Mesothelial cell of epicardium (in vitro differentiated cells): ENCODE results near the gene FAM184B. TPM values are rescaled to one million over a fixed set of nuclear protein-coding genes. Genes with fewer than 3 reads are reported as not detected.
A peak's percentile ranks its signal among the peaks of the same experiment; 100 is the strongest.

Source experiments
- DNase-seq, 2 experiments: peaks; one replicate each; pipeline ENCODE4 v3.0.0; 2021; ENCODE audit warnings: low spot score in 2 of 2; ENCODE audit not compliant: unreplicated experiment in 2 of 2
- H3K27ac Mint-ChIP-seq: 2 replicates; pipeline ENCODE4 v1.8.0; 2021; ENCODE audit warnings: mixed read lengths
- H3K27me3 Mint-ChIP-seq: 2 replicates; pipeline ENCODE4 v1.8.0; 2021; ENCODE audit warnings: low read depth, mixed read lengths
- H3K36me3 Mint-ChIP-seq: 2 replicates; pipeline ENCODE4 v1.8.0; 2021; ENCODE audit warnings: mixed read lengths
- H3K4me1 Mint-ChIP-seq: 2 replicates; pipeline ENCODE4 v1.8.0; 2021; ENCODE audit warnings: mixed read lengths
- H3K4me3 Mint-ChIP-seq: 2 replicates; pipeline ENCODE4 v1.8.0; 2021; ENCODE audit warnings: mild to moderate bottlenecking, moderate library complexity, mixed read lengths
- H3K9me3 Mint-ChIP-seq: 2 replicates; pipeline ENCODE4 v1.8.0; 2021; ENCODE audit warnings: mixed read lengths
- CTCF ChIP-seq: fragments of 200-600 bp; sonication (generic); IDR thresholded peaks from one replicate; pipeline ENCODE4 v1.5.0; 2021; ENCODE audit warnings: antibody characterized with exemption; ENCODE audit not compliant: unreplicated experiment
- total RNA-seq: library from RNA; stranded (reverse); gene quantifications from 3 replicates; pipeline ENCODE4 v1.2.1, GENCODE V29; 2021

Gene FAM184B
- total RNA-seq, 1 donor from 2014 or later = 0.04 TPM

- Mint-ChIP-seq H3K4me3 (no peak overlapping the region), H3K27me3 (peaks cover 38% of the 10 kb centered on the region), H3K4me1 (no peaks in the 10 kb centered on the region), H3K9me3 (no peaks in the 10 kb centered on the region), H3K27ac (no peak overlapping the region), H3K36me3 (no peaks in the 10 kb centered on the region)
- TF ChIP-seq CTCF = no peak
- no peak for DNase-seq
Measured at GRCh38 chr4:17757621-17758020, 23.8 kb downstream of the FAM184B start.

- H3K36me3 Mint-ChIP-seq = no peaks in the 10 kb centered on the region
- no peak overlapping the region for H3K4me3 Mint-ChIP-seq
- no peak for TF ChIP-seq CTCF
- DNase-seq = no peak
- H3K27me3 Mint-ChIP-seq = peaks cover 28% of the 10 kb centered on the region
- H3K27ac Mint-ChIP-seq = no peak overlapping the region
- no peaks in the 10 kb centered on the region for H3K4me1 Mint-ChIP-seq
- no peaks in the 10 kb centered on the region for H3K9me3 Mint-ChIP-seq
Measured at GRCh38 chr4:17753646-17754045, 27.8 kb downstream of the FAM184B start.

- H3K27me3 Mint-ChIP-seq = no peaks in the 10 kb centered on the region
- no peak overlapping the region for H3K27ac Mint-ChIP-seq
- TF ChIP-seq CTCF = no peak
- H3K4me1 Mint-ChIP-seq = no peaks in the 10 kb centered on the region
- no peak overlapping the region for H3K4me3 Mint-ChIP-seq
- no peaks in the 10 kb centered on the region for H3K9me3 Mint-ChIP-seq
- no peaks in the 10 kb centered on the region for H3K36me3 Mint-ChIP-seq
- DNase-seq = no peak
Measured at GRCh38 chr4:17740702-17741101, 40.7 kb downstream of the FAM184B start.

- H3K27ac Mint-ChIP-seq = no peak overlapping the region
- H3K36me3 Mint-ChIP-seq = no peaks in the 10 kb centered on the region
- TF ChIP-seq CTCF = no peak
- H3K27me3 Mint-ChIP-seq = peaks cover 2% of the 10 kb centered on the region
- H3K9me3 Mint-ChIP-seq = no peaks in the 10 kb centered on the region
- no peak for DNase-seq
- no peak overlapping the region for H3K4me3 Mint-ChIP-seq
- H3K4me1 Mint-ChIP-seq = no peaks in the 10 kb centered on the region
Measured at GRCh38 chr4:17736484-17736883, 44.9 kb downstream of the FAM184B start.

- DNase-seq = no peak
- Mint-ChIP-seq H3K27ac (no peak overlapping the region), H3K36me3 (peaks cover 3% of the 10 kb centered on the region), H3K4me3 (no peak overlapping the region), H3K27me3 (peaks cover 6% of the 10 kb centered on the region), H3K9me3 (peaks cover 19% of the 10 kb centered on the region), H3K4me1 (no peaks in the 10 kb centered on the region)
- no peak for TF ChIP-seq CTCF
Measured at GRCh38 chr4:17726911-17727310, 54.5 kb downstream of the FAM184B start.

- H3K4me3 Mint-ChIP-seq = no peak overlapping the region
Measured at GRCh38 chr4:17723648-17724047, 57.8 kb downstream of the FAM184B start.

More at GRCh38 chr4:17723648-17724047, 57.8 kb downstream of the FAM184B start:
- peak in 1 of 2 experiments; percentile 7 for DNase-seq
- peaks cover 12% of the 10 kb centered on the region for H3K9me3 Mint-ChIP-seq
- H3K27ac Mint-ChIP-seq = no peak overlapping the region
- H3K36me3 Mint-ChIP-seq = peaks cover 3% of the 10 kb centered on the region
- no peaks in the 10 kb centered on the region for H3K27me3 Mint-ChIP-seq
- TF ChIP-seq CTCF = no peak
- peaks cover 2% of the 10 kb centered on the region for H3K4me1 Mint-ChIP-seq
